Thyroid gland (tissue), 4 donors: ENCODE results near the gene KDR. TPM values are rescaled to one million over a fixed set of nuclear protein-coding genes. Genes with fewer than 3 reads are reported as not detected.

ENCODE experiments used
- DNase-seq, 2 donors: peaks; one replicate each; pipeline ENCODE4 v3.0.0-alpha.2; 2019
- H3K27ac ChIP-seq, 3 donors: fragments of 200-600 bp; sonication (generic); 1 replicate in 2 of 3; 2 replicates in 1 of 3; pipeline ENCODE4 v1.5.1; 2016 to 2019; ENCODE audit warnings: mild to moderate bottlenecking in 1 of 3, moderate library complexity in 1 of 3
- H3K27me3 ChIP-seq: fragments of 200-600 bp; sonication (generic); one replicate; pipeline ENCODE4 v1.5.1; 2019
- H3K36me3 ChIP-seq, 2 donors: fragments of 200-600 bp; sonication (generic); one replicate each; pipeline ENCODE4 v1.5.1; 2016 to 2019
- H3K4me1 ChIP-seq, 2 donors: fragments of 200-600 bp; sonication (generic); one replicate each; pipeline ENCODE4 v1.5.1; 2017 to 2019
- H3K4me3 ChIP-seq, 3 donors: fragments of 200-600 bp; sonication (generic); replicated peaks in 1 of 3; 1 replicate in 2 of 3; 2 replicates in 1 of 3; pipeline ENCODE4 v1.5.1; 2016; ENCODE audit warnings: mild to moderate bottlenecking in 1 of 3
- H3K9me3 ChIP-seq: fragments of 200-600 bp; sonication (generic); one replicate; pipeline ENCODE4 v1.5.1; 2017
- CTCF ChIP-seq, 6 experiments: fragments of 200-600 bp in 3 of 6; fragments of 450-650 bp in 3 of 6; sonication (generic) in 3 of 6; IDR thresholded peaks; one replicate each; pipeline ENCODE4 v1.5.1; 2016 to 2019; ENCODE audit warnings: antibody characterized with exemption in 6 of 6, mild to moderate bottlenecking in 2 of 6, inconsistent platforms in 1 of 6, moderate library complexity in 1 of 6
- POLR2A ChIP-seq, 2 donors: fragments of 450-650 bp; IDR thresholded peaks; one replicate each; pipeline ENCODE4 v1.6.1; 2017; ENCODE audit warnings: antibody characterized with exemption in 2 of 2, mild to moderate bottlenecking in 2 of 2, moderate library complexity in 1 of 2
- WGBS, 2 donors: methylation state at CpG; one replicate each; pipeline ENCODE4 v1.1.5; 2017; 5-methylcytosine and 5-hydroxymethylcytosine counted together
- intact Hi-C: fragments of 100-400 bp; cut with DNase I; formaldehyde crosslinking; loops from one replicate; pipeline ENCODE4 v1.15.1; 2023
- total RNA-seq, 4 donors: library from RNA; depleted of rRNA; stranded (reverse); fragments of >200 nt; gene quantifications; one replicate each; pipeline ENCODE4 v1.2.3, GENCODE V29; 2016

The KDR gene
- total RNA-seq = 100 to 1,000 TPM in 2 of 4 donors, 10 to 100 TPM in 2; 62.5 to 153 (median 96.8) TPM

- peak within 1 kb of the TSS in 2 of 3 donors; percentile 11 to 42 for H3K4me3 ChIP-seq
- H3K27ac ChIP-seq = peak within 1 kb of the TSS; percentile 33 to 72 (median 41)
- H3K36me3 ChIP-seq = no peaks in the 10 kb centered on the region
- WGBS, 2 donors = 0% methylated on average over 10 of the region's 57 CpGs
- peak; percentile 74 to 77 for DNase-seq
- intact Hi-C loops = no loop called here
- peaks cover 6 to 17% of the 10 kb centered on the region in 2 donors for H3K4me1 ChIP-seq
- H3K27me3 ChIP-seq = no peaks in the 10 kb centered on the region
- no peaks in the 10 kb centered on the region for H3K9me3 ChIP-seq
- peak in 1 of 2 donors; percentile 60 for TF ChIP-seq POLR2A (IDR thresholded peaks at IDR 0.05)
- TF ChIP-seq CTCF (IDR thresholded peaks at IDR 0.05) = no peak
These were observed at the start of gene KDR for GRCh38 chr4:55125087-55125721. Gene KDR, minus strand, starts transcription at chr4:55125595. Its CDS starts 302 bp downstream, at chr4:55125293.

- no peaks in the 10 kb centered on the region for H3K27me3 ChIP-seq
- no peaks in the 10 kb centered on the region for H3K4me1 ChIP-seq
- WGBS, 2 donors = 62 to 79% methylated on average over 1 of the region's 1 CpG
- intact Hi-C loops = no loop called here
- no peaks in the 10 kb centered on the region for H3K36me3 ChIP-seq
- H3K27ac ChIP-seq = no peak overlapping the region
- DNase-seq = no peak
- H3K4me3 ChIP-seq = no peak overlapping the region
- TF ChIP-seq POLR2A (IDR thresholded peaks at IDR 0.05) (no peak), CTCF (IDR thresholded peaks at IDR 0.05) (no peak)
- no peaks in the 10 kb centered on the region for H3K9me3 ChIP-seq
These were observed 48.2 kb upstream of the KDR start for GRCh38 chr4:55173580-55173979.

GRCh38 chr4:55172694-55173287, 47.4 kb upstream of the KDR start:
- no peaks in the 10 kb centered on the region for H3K36me3 ChIP-seq
- TF ChIP-seq CTCF (IDR thresholded peaks at IDR 0.05) = no peak
- TF ChIP-seq POLR2A (IDR thresholded peaks at IDR 0.05) = no peak
- no peaks in the 10 kb centered on the region for H3K27me3 ChIP-seq
- intact Hi-C loops = no loop called here
- no peak for DNase-seq
- peak overlapping the region in 2 of 3 donors; percentile 14 to 27 for H3K27ac ChIP-seq
- no peak overlapping the region for H3K4me3 ChIP-seq
- no peaks in the 10 kb centered on the region for H3K9me3 ChIP-seq
- WGBS, 2 donors = 76 to 78% methylated on average over 4 of the region's 4 CpGs
- no peaks in the 10 kb centered on the region for H3K4me1 ChIP-seq

- no peak for DNase-seq
- 72 to 75% methylated on average over 6 of the region's 6 CpGs for WGBS, 2 donors
- TF ChIP-seq POLR2A (IDR thresholded peaks at IDR 0.05) (no peak), CTCF (IDR thresholded peaks at IDR 0.05) (no peak)
- H3K4me3 ChIP-seq = no peak overlapping the region
- intact Hi-C loops = no loop called here
- H3K36me3 ChIP-seq = no peaks in the 10 kb centered on the region
- no peaks in the 10 kb centered on the region for H3K9me3 ChIP-seq
- no peak overlapping the region for H3K27ac ChIP-seq
- no peaks in the 10 kb centered on the region for H3K4me1 ChIP-seq
- no peaks in the 10 kb centered on the region for H3K27me3 ChIP-seq
These were observed 45.1 kb upstream of the KDR start for GRCh38 chr4:55170462-55170861.

- Histone ChIP-seq H3K36me3 (no peaks in the 10 kb centered on the region), H3K9me3 (no peaks in the 10 kb centered on the region), H3K4me1 (no peaks in the 10 kb centered on the region), H3K27ac (no peak overlapping the region), H3K4me3 (no peak overlapping the region), H3K27me3 (no peaks in the 10 kb centered on the region)
- WGBS, 2 donors = 37 to 43% methylated on average over 8 to 12 of the region's 12 CpGs
- intact Hi-C loops = no loop called here
- TF ChIP-seq POLR2A (IDR thresholded peaks at IDR 0.05) = no peak
- TF ChIP-seq CTCF (IDR thresholded peaks at IDR 0.05) = no peak
- DNase-seq = no peak
These were observed 44.1 kb upstream of the KDR start for GRCh38 chr4:55169352-55169961.
